GM21737 (cell line): Measurements from ENCODE around the gene RAMP1.

Experiments
- ATAC-seq: cut with Tn5 transposase; IDR thresholded peaks from one replicate; pipeline ENCODE4 v1.9.1; 2021; ENCODE audit warnings: mild to moderate bottlenecking, moderate library complexity; ENCODE audit not compliant: unreplicated experiment

RAMP1 gene

GRCh38 chr2:237913193-237913917 lies 53.9 kb downstream of the RAMP1 start:
- ATAC-seq = no peak

DNA sequence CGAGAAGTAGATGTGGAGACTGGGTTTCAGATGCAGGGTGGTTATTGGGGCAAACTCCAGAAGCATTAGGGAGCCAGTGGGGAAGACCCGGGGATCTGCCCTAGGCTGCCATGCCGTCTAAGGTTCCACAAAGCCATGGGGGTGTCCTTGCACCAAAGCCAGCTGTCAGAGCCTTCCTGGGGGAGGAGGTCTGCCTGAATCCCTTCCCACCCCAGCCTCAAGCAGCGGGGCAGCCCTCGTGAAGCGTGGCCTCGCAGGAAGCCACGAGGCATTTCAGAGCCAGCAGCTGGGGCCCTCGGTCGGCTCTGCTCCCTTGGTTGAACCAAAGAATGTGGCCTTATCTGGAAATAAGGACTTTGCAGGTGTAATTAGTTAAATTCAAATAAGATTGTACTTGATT lies 56.2 kb downstream of the RAMP1 start:
- no peak for ATAC-seq

DNA sequence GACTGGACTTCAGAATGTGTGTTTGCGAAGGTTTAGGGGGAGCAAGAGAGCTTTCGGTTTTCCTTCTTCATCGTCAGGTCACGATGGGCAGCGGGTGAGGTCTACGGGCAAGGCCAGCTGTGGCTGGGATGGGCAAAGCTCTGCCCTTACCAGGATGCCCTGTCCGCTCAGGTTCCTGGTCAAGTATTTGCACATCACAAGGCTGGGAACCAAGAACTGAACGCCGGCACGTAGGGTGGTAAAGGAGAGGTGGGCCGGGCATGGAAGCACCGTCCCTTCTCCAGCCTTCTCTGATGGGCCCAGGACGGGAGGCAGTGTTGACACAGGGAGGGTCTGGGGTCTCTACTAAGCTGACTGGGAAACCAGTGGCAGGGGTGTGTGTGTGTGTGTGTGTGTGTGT lies 56.9 kb downstream of the RAMP1 start:
- no peak for ATAC-seq

- no peak for ATAC-seq
These were observed 58.4 kb downstream of the RAMP1 start for GRCh38 chr2:237917696-237918374.

DNA sequence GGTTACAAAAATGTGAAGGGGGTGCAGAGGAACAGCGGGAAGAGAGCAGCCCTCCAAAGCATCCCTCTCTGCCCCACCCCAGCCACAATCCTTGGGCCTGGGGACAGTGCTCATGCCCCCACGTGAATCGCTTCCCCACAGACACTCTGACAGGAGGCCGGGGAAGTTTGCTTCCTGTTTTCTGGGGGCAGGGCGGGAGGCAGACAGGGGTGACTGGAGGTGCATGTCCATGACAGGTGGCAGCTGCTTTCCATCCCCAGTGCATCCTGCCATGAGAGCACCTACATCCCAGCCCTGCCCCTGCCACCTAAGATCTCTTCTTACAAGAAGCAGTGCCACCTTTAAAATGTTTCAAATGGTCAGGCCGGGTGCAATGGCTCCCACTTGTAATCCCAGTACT lies 60.2 kb downstream of the RAMP1 start:
- ATAC-seq = no peak

- no peak for ATAC-seq
These were observed 61.2 kb downstream of the RAMP1 start for GRCh38 chr2:237920673-237921072.

DNA sequence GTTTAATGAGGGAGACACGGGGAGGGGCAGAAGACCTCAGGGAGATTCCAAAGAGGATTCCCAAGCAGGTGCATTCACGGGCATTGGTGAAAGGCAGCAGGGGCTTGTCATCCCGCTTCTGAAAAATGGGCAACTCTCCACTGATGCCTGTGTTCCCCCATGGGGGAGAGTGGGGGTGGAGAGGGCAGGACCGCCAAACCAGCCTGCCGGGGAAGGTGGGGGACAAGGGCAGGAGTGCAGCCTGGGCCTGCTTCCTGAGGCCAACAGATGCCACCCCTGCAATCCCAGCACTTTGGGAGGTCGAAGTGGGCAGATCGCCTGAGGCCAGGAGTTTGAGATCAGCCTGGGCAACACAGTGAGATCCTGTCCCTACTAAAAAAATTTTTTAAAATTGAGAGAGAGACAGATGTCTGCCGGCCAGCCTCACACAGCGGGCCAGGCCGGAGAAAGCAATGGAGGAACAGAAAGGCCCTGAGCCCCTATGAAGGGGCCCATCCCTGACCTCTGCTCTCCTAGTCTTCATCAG lies 62.6 kb downstream of the RAMP1 start:
- ATAC-seq = no peak

DNA sequence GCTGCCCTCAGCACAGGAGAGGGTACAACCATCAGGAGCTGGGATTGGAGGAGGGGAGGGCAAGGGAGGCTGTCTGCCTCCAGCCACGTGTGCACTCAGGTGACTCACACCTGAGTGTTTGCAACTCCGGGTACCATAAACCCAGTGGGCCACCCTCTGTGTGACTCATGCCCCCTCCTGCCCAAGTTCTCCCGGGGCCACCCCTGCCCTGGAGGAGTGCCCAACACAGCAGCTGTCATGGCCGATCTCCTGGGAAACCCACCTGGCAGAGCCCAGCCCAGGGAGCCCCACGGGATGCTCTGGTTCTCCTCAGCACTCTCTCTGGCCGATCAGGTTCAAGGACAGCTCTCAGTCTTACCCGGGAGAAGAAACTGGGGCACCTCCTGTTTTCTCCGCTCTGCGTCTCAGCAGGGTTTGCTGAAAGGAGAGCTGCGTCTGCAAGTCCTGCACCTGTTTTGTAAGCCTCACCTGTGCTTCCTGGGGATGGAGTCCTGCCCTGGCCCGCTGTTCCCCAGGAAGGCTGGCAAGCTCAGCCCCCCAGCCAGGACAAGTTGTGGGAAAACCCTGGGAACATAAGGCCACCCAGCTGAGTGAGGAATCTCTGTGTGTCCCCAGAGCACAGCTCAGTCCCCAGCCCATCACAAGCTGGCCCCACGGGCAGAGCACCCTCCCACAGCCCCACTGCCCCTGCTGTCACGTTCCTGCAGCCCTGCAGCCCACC lies 63.4 kb downstream of the RAMP1 start:
- ATAC-seq = no peak

DNA sequence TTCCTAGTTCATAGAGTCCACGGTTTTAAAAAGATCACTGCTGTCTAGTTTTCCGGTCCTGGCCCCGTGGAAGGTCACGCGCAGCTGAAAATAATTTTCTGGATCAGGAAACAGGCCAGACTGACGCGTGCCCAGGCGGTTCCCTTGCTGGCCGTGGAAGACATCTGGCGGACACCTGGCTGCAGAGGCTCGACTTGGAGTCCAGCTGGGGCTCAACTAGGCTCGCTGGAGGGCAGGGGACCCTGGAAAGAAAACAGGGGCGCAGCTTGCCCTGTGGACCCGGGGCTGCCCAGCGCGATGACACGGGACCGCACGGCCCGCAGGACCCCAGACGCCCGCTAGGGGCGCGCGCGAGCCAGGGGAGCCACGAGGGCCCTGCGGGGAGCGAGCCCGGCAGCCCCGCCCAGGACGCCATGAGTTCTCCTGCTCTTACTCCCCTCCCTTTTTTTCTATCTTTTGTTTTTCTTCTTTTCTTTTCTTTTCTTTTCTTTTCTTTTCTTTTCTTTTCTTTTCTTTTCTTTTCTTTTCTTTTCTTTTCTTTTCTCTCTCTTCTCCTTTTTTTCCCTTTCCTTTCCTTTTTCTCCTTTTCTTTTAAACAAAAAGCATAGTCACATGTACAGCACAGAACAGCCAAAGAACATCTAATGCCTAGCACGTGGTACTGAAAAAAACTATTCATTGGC lies 64.2 kb downstream of the RAMP1 start:
- peak; percentile 90 for ATAC-seq

DNA sequence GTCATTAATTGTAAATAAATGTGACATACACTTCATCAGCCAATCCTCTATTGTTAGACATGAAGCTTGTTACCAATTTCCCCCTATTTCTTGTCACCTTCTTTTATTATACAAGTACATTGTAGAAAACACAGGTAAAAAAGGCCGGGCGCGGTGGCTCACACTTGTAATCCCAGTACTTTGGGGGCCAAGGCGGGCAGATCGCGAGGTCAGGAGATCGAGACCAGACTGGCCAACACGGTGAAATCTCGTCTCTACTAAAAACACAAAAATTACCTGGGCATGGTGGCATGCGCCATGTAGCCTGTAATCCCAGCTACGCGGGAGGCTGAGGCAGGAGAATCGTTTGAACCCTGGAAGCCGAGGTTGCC lies 64.7 kb downstream of the RAMP1 start:
- ATAC-seq = no peak

DNA sequence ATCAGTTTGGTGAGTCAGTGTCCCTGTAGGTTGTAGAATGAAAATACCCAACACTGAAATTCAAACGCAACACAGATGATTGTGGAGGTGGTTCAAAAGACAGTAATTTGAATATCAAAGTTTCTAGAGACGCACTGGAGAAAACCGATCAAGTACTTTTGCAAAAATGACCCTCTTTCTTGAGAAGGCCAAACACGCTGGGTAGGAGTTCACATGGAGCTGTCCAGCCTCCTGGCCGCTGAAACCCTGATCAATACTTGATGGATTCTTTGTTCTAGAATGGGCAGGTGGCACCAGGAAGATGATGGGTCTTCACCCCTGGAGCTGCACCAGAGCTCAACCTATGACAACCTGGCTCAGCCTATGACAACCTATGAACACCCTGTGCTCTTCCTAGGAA lies 67.7 kb downstream of the RAMP1 start:
- no peak for ATAC-seq

- no peak for ATAC-seq
These were observed 68.6 kb downstream of the RAMP1 start for GRCh38 chr2:237927986-237928385.

DNA sequence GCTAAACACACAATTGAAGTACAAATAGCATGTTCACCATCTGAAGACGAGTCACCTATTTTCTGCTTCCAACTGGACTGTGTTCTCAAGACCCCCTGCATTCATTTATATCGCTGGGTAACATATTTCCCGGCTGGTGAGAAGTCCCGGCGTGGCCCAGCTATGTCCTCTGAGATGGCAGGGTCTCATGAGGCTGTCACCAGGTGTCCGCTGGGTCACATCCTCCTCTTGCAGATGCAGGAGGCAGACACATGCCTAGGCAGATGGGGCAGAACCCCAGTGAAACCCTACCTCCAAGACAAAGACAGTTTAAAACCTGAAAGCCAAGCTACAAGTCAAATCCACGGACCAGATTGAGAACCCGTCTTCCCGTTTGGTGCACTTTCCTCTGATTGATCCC lies 70.6 kb downstream of the RAMP1 start:
- ATAC-seq = no peak

GRCh38 chr2:237931205-237931721 lies 71.8 kb downstream of the RAMP1 start:
- no peak for ATAC-seq

- ATAC-seq = no peak
These were observed 73.3 kb downstream of the RAMP1 start for GRCh38 chr2:237932731-237933131.

DNA sequence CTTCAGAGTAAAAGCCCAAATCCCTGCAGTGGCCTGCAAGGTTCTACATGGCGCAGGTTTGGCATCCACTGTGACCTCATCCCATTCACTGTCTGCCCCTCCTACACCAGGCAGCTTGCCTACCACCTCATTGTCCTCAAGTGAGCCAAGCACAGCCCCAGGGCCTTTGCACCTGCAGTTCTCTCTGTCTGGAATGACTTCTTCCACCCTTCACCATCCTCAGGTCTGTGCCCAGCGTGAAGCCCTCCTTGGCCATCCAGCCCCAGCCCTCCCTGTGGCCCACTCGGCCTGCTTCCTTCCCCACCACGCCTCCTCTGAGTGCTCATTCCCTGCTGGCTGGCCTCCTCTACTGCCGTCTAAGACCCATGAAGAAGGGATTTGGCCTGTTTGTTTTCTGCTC lies 74.8 kb downstream of the RAMP1 start:
- no peak for ATAC-seq

- ATAC-seq = no peak
These were observed 76.5 kb downstream of the RAMP1 start for GRCh38 chr2:237935740-237936452.

GRCh38 chr2:237939251-237939650 lies 79.8 kb downstream of the RAMP1 start:
- no peak for ATAC-seq

GRCh38 chr2:237940828-237941227 lies 81.4 kb downstream of the RAMP1 start:
- ATAC-seq = no peak

DNA sequence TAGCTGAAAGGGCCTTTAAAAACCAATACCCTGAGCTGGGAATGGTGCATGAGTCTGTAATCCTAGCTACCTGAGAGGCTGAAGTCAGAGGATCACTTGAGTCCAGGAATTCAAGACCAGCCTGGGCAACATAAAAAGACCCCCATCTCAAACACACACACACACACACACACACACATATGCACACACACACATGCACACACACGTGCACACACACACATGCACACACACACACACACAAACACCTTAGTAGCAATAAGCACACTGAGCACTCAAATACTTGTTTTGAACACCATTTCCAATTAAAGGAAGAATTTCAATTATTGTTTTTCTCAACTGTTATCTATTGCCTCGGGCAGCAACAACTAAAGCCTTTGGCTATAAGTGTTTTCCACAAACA lies 81.8 kb downstream of the RAMP1 start:
- no peak for ATAC-seq
